Uterus (tissue), 4 donors: Measurements from ENCODE around the gene RAPGEF3. TPM values are rescaled to one million over a fixed set of nuclear protein-coding genes. Genes with fewer than 3 reads are reported as not detected.

ENCODE experiments used
- DNase-seq, 2 donors: peaks; one replicate each; pipeline ENCODE4 v3.0.0-alpha.2; 2019 to 2020
- H3K27ac ChIP-seq, 2 donors: fragments of 200-600 bp; sonication (generic); 1 replicate in 1 of 2; 2 replicates in 1 of 2; pipeline ENCODE4 v1.5.1; 2016 to 2018
- H3K27me3 ChIP-seq, 2 donors: fragments of 200-600 bp; sonication (generic); one replicate each; pipeline ENCODE4 v1.5.1; 2018 to 2019; ENCODE audit warnings: control low read depth in 1 of 2
- H3K36me3 ChIP-seq, 2 donors: fragments of 200-600 bp; sonication (generic); one replicate each; pipeline ENCODE4 v1.5.1; 2019; ENCODE audit warnings: control low read depth in 1 of 2
- H3K4me1 ChIP-seq, 2 donors: fragments of 200-600 bp; sonication (generic); one replicate each; pipeline ENCODE4 v1.5.1; 2018 to 2019; ENCODE audit warnings: control low read depth in 1 of 2
- H3K4me3 ChIP-seq, 2 donors: fragments of 200-600 bp; sonication (generic); 1 replicate in 1 of 2; 2 replicates in 1 of 2; pipeline ENCODE4 v1.5.1; 2018 to 2019; ENCODE audit warnings: mild to moderate bottlenecking in 1 of 2
- H3K9me3 ChIP-seq, 2 donors: fragments of 200-600 bp; sonication (generic); one replicate each; pipeline ENCODE4 v1.5.1; 2019; ENCODE audit warnings: control low read depth in 1 of 2
- CTCF ChIP-seq, 4 experiments: fragments of 200-600 bp in 2 of 4; fragments of 450-650 bp in 2 of 4; sonication (generic) in 2 of 4; IDR thresholded peaks; one replicate each; pipeline ENCODE4 v1.5.1; 2016 to 2019; ENCODE audit warnings: antibody characterized with exemption in 4 of 4, mild to moderate bottlenecking in 2 of 4, moderate library complexity in 1 of 4
- POLR2A ChIP-seq, 2 donors: fragments of 450-650 bp; IDR thresholded peaks; one replicate each; pipeline ENCODE4 v1.6.1; 2016; ENCODE audit warnings: antibody characterized with exemption in 2 of 2, mild to moderate bottlenecking in 1 of 2, moderate library complexity in 1 of 2
- intact Hi-C: fragments of 100-400 bp; cut with DNase I; formaldehyde crosslinking; loops from one replicate; pipeline ENCODE4 v1.15.1; 2023; ENCODE audit warnings: low total_unique reads
- total RNA-seq, 4 donors: library from RNA; depleted of rRNA in 3 of 4; stranded (reverse); fragments of >200 nt in 3 of 4; gene quantifications; one replicate each; pipeline versions ENCODE4 v1.1.0 to v1.2.4, GENCODE V29; 2014 to 2023
- donor health status: DM: yes; HTN: yes; CAD: no.

The RAPGEF3 gene
- total RNA-seq, 4 donors from 2014 or later: 13.5 to 105 (median 48.7) TPM

DNA sequence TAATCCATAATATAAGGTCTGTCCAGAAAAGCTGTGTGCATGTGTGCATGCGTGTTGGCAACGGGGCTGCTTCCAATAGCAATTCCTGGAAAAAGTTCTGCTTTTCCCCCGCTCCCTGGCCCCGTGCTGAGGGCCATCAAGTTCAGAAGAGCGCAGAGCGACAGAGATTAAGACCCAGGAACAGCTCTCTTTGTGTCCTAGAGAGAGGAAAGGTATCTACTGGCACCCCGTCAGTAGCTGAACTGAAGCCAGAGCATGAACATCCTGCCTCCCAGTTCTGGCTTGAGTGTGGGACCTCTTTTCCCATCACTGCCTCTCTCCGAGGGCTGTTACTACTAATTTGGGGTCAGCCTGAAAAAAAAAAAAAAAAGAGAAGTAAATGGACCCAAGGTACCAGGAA, 45.5 kb upstream of the RAPGEF3 start:
- Histone ChIP-seq H3K4me3 (no peak overlapping the region), H3K4me1 (peaks cover 24 to 85% of the 10 kb centered on the region in 2 donors)
- intact Hi-C loops: loop anchor here (5.0 kb wide), 1 partner anchor 33 kb away; no protein-coding TSS in a partner anchor

DNA sequence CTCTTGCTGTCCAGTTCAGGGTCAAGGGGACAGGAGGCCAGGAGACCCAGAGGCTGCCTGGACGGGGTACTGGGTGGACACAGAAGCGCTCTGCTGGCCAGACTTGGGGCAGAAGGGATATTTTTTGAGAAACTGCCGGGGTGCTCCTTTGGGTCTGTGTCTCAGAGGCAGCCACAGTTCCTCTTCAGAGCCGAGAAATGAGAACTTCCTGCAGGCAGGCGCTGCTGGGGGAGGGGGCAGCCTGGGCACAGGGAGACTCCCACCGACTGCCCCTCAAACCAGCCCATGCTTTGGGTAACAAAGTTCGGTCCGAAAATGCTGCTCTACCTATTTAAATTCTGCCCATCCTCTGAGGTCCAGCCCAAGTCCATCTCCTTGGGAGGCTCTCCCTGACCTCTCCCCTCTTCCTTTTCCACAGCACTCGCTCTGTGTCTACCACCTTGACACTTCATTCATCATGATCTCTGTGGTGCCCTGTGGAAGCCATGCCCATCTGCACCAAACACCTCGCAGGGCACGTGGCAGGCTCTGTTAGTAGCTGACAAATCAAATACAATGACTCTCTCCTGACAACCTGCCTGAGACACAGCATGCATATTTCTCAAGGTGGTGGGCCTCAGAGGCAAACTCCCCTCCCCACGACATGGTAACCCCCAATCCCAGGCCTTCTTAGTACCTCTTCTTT, 44.7 kb upstream of the RAPGEF3 start:
- H3K4me1 ChIP-seq: peaks cover 24 to 86% of the 10 kb centered on the region in 2 donors
- intact Hi-C loops: loop anchor here (5.0 kb wide), 1 partner anchor 34 kb away; no protein-coding TSS in a partner anchor
- no peaks in the 10 kb centered on the region for H3K36me3 ChIP-seq
- no peaks in the 10 kb centered on the region for H3K9me3 ChIP-seq
- no peak for TF ChIP-seq POLR2A (IDR thresholded peaks at IDR 0.05)
- TF ChIP-seq CTCF (IDR thresholded peaks at IDR 0.05): no peak
- DNase-seq: no peak
- peak overlapping the region; percentile 52 for H3K27ac ChIP-seq
- no peaks in the 10 kb centered on the region for H3K27me3 ChIP-seq
- H3K4me3 ChIP-seq: no peak overlapping the region

More for the DNA sequence above, 45.5 kb upstream of the RAPGEF3 start:
- no peak for TF ChIP-seq POLR2A (IDR thresholded peaks at IDR 0.05)
- TF ChIP-seq CTCF (IDR thresholded peaks at IDR 0.05): no peak
- no peak for DNase-seq
- no peaks in the 10 kb centered on the region for H3K9me3 ChIP-seq
- H3K27me3 ChIP-seq: no peaks in the 10 kb centered on the region
- peak overlapping the region; percentile 36 to 52 for H3K27ac ChIP-seq
- no peaks in the 10 kb centered on the region for H3K36me3 ChIP-seq

GRCh38 chr12:47802312-47802711, 43.6 kb upstream of the RAPGEF3 start:
- H3K4me3 ChIP-seq: no peak overlapping the region

GRCh38 chr12:47801904-47802246, 43.2 kb upstream of the RAPGEF3 start:
- DNase-seq: no peak
- TF ChIP-seq POLR2A (IDR thresholded peaks at IDR 0.05) (no peak), CTCF (IDR thresholded peaks at IDR 0.05) (no peak)
- no peaks in the 10 kb centered on the region for H3K36me3 ChIP-seq
- H3K27me3 ChIP-seq: no peaks in the 10 kb centered on the region
- H3K4me3 ChIP-seq: no peak overlapping the region
- peaks cover 12 to 75% of the 10 kb centered on the region in 2 donors for H3K4me1 ChIP-seq
- H3K9me3 ChIP-seq: no peaks in the 10 kb centered on the region
- intact Hi-C loops: loop anchor here (5.0 kb wide), 1 partner anchor 35 kb away; no protein-coding TSS in a partner anchor
- peak overlapping the region; percentile 52 for H3K27ac ChIP-seq

More at GRCh38 chr12:47802312-47802711, 43.6 kb upstream of the RAPGEF3 start:
- DNase-seq: no peak
- peaks cover 16 to 79% of the 10 kb centered on the region in 2 donors for H3K4me1 ChIP-seq
- no peaks in the 10 kb centered on the region for H3K27me3 ChIP-seq
- no peak for TF ChIP-seq CTCF (IDR thresholded peaks at IDR 0.05)
- TF ChIP-seq POLR2A (IDR thresholded peaks at IDR 0.05): no peak
- H3K9me3 ChIP-seq: no peaks in the 10 kb centered on the region
- H3K27ac ChIP-seq: peak overlapping the region; percentile 52
- no peaks in the 10 kb centered on the region for H3K36me3 ChIP-seq
- intact Hi-C loops: loop anchor here (5.0 kb wide), 1 partner anchor 35 kb away; no protein-coding TSS in a partner anchor

DNA sequence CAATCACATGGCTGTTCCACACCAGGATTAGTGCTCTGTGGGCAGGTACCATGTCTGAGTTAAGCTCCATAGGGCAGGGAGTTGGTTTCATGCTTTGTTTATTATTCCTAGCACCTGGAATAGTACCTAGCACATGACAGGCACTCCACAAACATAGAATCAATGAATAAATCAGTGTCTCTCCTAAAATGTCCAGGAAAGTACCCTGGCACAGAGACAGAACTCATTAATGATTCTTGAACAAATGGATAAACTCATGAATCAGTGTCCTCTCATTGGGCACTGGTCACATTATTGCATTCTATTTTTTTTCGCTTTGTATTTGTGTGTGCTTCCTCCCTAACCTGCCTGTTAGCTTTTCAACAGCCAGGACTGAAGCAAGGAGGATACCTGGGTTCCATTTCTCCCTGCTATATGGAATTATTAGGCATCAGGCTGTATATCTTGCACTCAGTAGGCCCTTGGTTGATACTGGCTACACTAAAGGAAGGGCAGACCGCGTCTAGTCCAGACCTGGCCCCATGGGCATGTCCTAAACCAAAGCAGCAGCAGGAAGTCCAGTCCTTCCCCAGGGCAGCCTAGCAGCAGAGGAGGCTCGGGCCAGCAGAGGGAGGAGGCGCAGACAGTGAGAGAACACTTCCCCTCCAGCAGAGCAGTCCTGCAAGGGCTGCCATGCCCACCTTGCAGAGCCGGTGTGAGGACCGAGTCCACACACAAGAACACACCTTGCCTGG, 42.7 kb upstream of the RAPGEF3 start:
- Histone ChIP-seq H3K27me3 (no peaks in the 10 kb centered on the region), H3K27ac (peak overlapping the region; percentile 52), H3K9me3 (no peaks in the 10 kb centered on the region), H3K36me3 (no peaks in the 10 kb centered on the region), H3K4me3 (no peak overlapping the region), H3K4me1 (peaks cover 12 to 73% of the 10 kb centered on the region in 2 donors)
- intact Hi-C loops: loop anchor here (5.0 kb wide), 1 partner anchor 36 kb away; no protein-coding TSS in a partner anchor
- TF ChIP-seq CTCF (IDR thresholded peaks at IDR 0.05) (peak; percentile 4 to 36 (median 14)), POLR2A (IDR thresholded peaks at IDR 0.05) (no peak)
- DNase-seq: no peak
